Subcutaneous abdominal adipose tissue (tissue), 5 donors: ENCODE results near the gene H1-8.
A peak's percentile ranks its signal among the peaks of the same experiment; 100 is the strongest.
"Not testable (repeated sequence)": the region's sequence is repeated elsewhere in the genome, so short reads cannot be mapped to it uniquely, and the experiment has no call there.

Experiments
- H3K27ac ChIP-seq: one replicate; pipeline ENCODE4 v1.7.0; 2013; ENCODE audit warnings: low read depth, mild to moderate bottlenecking, inconsistent platforms, low read length, moderate library complexity
- H3K27me3 ChIP-seq, 5 donors: one replicate each; pipeline ENCODE4 v1.7.0; 2013; ENCODE audit warnings: low read length in 5 of 5, inconsistent platforms in 1 of 5; ENCODE audit not compliant: control insufficient read depth in 5 of 5, insufficient read depth in 4 of 5
- H3K36me3 ChIP-seq, 5 donors: one replicate each; pipeline ENCODE4 v1.7.0; 2013; ENCODE audit warnings: low read length in 5 of 5; ENCODE audit not compliant: control insufficient read depth in 5 of 5, insufficient read depth in 5 of 5
- H3K4me1 ChIP-seq, 5 donors: one replicate each; pipeline ENCODE4 v1.7.0; 2013; ENCODE audit warnings: low read length in 5 of 5, mild to moderate bottlenecking in 3 of 5, moderate library complexity in 1 of 5; ENCODE audit not compliant: control insufficient read depth in 5 of 5, insufficient read depth in 5 of 5
- H3K4me3 ChIP-seq, 5 donors: one replicate each; pipeline ENCODE4 v1.7.0; 2013; ENCODE audit warnings: low read length in 5 of 5, low read depth in 1 of 5
- H3K9ac ChIP-seq, 5 donors: one replicate each; pipeline ENCODE4 v1.7.0; 2013; ENCODE audit warnings: low read length in 5 of 5, mild to moderate bottlenecking in 4 of 5, moderate library complexity in 3 of 5
- H3K9me3 ChIP-seq, 5 donors: one replicate each; pipeline ENCODE4 v1.7.0; 2013; ENCODE audit warnings: low read length in 5 of 5; ENCODE audit not compliant: control insufficient read depth in 5 of 5
- donor health status: healthy.
- donor health status: healthy.
- donor health status: healthy.
- donor health status: healthy.
- donor health status: healthy.

H1-8 gene

DNA sequence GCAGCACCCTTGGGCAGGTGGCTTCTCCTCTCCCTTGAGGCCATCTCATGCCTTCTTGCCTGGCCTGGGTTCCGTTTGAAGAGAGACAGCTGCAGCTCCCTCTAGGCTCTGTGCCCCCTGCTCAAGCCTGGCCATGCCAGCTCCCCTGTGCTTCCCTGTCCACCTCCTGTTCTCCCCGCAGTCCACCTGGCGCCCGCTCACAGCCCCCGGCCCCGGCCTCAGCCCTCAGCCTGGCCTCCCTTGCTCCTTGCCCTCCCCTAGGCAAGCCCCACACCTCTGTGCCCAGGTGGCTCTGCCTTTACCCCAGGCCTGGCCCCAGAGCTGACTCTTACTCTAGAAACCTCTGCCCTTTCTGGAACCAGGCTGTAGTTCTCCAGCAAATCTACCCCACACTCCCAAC is 28.4 kb upstream of the H1-8 start:
- no peak overlapping the region for H3K27ac ChIP-seq
- no peaks in the 10 kb centered on the region for H3K27me3 ChIP-seq
- H3K4me1 ChIP-seq = peaks cover 0 to 20% (median 16%) of the 10 kb centered on the region in 5 donors
- H3K36me3 ChIP-seq = peaks cover 0 to 82% (median 57%) of the 10 kb centered on the region in 5 donors
- no peak overlapping the region for H3K4me3 ChIP-seq
- H3K9ac ChIP-seq = no peak overlapping the region
- H3K9me3 ChIP-seq = no peaks in the 10 kb centered on the region

DNA sequence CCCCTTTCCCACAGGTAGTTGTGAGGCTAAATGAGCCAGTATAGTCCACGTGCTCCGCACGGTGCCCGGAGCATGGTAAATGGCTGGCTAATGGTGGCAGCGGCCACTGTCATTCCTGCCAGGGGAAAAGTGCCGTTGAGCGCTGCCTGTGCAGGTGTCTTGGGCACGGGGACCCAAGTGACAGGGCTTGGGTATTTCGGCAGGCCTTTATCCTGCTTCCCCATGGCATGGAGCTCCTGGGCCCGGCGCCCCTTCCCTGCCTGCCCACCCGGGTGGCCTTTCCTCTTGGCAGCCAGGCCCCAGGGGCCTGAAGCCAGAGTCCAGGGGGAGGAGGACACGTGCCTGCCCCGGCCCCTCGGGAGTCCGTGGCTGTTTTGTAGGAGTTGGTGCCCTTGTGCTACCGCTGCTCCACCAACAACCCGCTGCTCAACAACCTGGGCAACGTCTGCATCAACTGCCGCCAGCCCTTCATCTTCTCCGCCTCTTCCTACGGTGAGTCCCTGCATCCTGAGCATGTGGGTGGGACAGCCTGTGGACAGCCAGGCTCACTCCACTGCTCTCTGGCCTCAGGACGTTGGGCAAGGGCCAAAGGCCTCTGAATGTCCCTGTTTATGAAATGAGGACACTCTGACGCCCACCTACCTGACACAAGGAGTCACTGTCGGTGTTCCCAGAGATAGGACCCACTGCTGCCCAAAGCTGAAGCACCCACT is 27.7 kb upstream of the H1-8 start:
- not testable (repeated sequence) for H3K4me3 ChIP-seq, H3K9me3 ChIP-seq, H3K27ac ChIP-seq, H3K27me3 ChIP-seq
- peak overlapping the region in 1 of 5 donors; percentile 13 for H3K9ac ChIP-seq
- peaks cover 0 to 20% (median 14%) of the 10 kb centered on the region in 5 donors for H3K4me1 ChIP-seq
- peaks cover 0 to 88% (median 58%) of the 10 kb centered on the region in 5 donors for H3K36me3 ChIP-seq

DNA sequence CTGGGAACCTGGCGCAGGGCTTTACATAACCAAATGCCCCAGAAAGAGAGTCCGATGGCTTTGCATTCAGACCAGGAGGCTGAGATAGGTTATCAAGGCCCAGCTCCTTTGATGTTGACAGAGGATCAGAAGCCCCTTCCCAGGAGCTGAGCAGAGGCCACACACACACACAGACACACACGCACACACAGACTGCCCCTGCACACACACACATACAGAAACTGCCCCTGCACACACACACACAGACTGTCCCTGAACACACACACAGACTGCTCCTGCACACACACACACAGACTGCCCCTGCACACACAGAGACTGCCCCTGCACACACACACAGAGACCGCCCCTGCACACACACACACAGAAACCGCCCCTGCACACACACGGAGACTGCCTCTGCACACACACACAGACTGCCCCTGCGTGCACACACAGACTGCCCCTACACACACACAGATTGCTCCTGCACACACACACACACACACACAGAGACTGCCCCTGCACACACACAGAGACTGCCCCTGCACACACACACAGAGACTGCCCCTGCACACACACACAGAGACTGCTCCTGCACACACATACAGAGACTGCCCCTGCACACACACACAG is 27.0 kb upstream of the H1-8 start:
- Histone ChIP-seq H3K36me3 (peaks cover 0 to 84% (median 58%) of the 10 kb centered on the region in 5 donors), H3K4me1 (peaks cover 0 to 20% (median 13%) of the 10 kb centered on the region in 5 donors)
- not testable (repeated sequence) for H3K9ac ChIP-seq, H3K27ac ChIP-seq, H3K27me3 ChIP-seq, H3K9me3 ChIP-seq, H3K4me3 ChIP-seq

DNA sequence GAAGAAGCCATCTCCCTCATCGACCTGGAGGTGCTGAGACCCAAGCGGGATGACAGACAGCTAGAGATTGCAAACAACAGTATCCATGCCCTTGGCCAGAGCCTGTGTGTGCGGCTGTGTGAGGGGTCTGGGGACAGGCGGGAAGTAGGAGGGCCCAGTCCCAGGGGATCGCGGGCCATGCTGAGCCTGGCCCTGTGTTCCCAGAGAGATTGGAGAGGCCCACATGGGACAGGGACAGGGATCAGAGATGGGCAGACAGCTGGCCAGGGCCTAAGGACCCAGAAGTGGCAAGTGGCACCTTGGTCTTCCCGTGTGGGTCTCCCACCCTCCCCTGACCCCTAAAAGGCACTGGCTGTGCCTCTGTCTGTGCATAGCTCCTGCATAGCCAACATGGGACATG is 25.5 kb upstream of the H1-8 start:
- Histone ChIP-seq H3K9ac (no peak overlapping the region), H3K27me3 (no peaks in the 10 kb centered on the region), H3K36me3 (peaks cover 0 to 71% (median 54%) of the 10 kb centered on the region in 5 donors), H3K4me1 (peaks cover 0 to 20% (median 9%) of the 10 kb centered on the region in 5 donors), H3K9me3 (no peaks in the 10 kb centered on the region), H3K4me3 (no peak overlapping the region), H3K27ac (no peak overlapping the region)

DNA sequence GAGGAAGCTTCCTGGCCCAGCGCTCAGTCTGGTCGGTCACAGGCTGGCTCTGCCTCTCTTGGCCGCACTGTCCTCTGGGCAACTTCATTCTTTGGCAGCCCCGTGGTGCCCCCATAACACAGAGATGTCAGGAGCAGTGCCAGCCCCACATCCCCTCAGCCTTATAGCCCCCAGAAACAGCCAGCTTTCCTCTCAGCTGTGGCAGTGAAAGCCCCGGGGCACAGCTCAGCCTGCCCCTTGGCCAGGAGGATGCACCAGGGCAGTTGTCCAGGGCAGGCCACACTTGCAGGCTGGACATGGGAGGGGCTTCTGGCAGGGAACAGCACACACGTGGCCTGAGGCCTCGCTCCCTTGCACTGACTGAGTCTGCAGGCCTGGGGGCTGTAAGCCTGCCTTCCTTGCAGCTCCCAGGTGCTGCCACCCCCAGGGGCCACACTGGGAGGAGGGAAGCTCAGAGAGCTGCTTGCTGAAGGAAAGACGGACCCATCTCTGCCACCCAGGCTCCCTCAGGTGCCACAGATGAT is 24.9 kb upstream of the H1-8 start:
- H3K4me1 ChIP-seq = peaks cover 0 to 20% (median 9%) of the 10 kb centered on the region in 5 donors
- H3K4me3 ChIP-seq = no peak overlapping the region
- no peaks in the 10 kb centered on the region for H3K9me3 ChIP-seq
- H3K27ac ChIP-seq = no peak overlapping the region
- H3K9ac ChIP-seq = no peak overlapping the region
- H3K27me3 ChIP-seq = no peaks in the 10 kb centered on the region
- peaks cover 0 to 65% (median 49%) of the 10 kb centered on the region in 5 donors for H3K36me3 ChIP-seq

DNA sequence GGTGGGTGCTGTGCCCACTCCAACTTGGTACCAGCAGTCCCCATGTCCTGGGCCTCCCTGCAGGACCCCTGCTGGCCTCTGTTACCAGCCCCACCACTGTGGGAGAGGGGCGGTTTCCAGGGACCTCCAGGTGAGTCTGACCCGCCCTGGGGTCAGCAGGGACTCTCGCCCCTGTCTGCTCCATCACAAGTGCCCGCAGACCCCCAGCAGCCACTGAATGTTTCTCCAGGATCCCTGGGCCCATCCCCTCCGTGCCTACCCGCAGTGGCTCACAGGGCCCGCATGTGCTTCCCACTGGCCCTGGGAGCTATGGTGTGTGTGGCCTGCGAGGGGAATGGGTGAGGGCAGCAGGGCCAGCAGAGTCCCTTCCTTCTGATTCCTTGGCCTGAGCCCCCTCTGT is 24.4 kb upstream of the H1-8 start:
- no peak overlapping the region for H3K9ac ChIP-seq
- no peak overlapping the region for H3K27ac ChIP-seq
- peaks cover 0 to 20% (median 11%) of the 10 kb centered on the region in 5 donors for H3K4me1 ChIP-seq
- no peak overlapping the region for H3K4me3 ChIP-seq
- H3K27me3 ChIP-seq = no peaks in the 10 kb centered on the region
- H3K9me3 ChIP-seq = no peaks in the 10 kb centered on the region
- H3K36me3 ChIP-seq = peaks cover 0 to 61% (median 45%) of the 10 kb centered on the region in 5 donors

DNA sequence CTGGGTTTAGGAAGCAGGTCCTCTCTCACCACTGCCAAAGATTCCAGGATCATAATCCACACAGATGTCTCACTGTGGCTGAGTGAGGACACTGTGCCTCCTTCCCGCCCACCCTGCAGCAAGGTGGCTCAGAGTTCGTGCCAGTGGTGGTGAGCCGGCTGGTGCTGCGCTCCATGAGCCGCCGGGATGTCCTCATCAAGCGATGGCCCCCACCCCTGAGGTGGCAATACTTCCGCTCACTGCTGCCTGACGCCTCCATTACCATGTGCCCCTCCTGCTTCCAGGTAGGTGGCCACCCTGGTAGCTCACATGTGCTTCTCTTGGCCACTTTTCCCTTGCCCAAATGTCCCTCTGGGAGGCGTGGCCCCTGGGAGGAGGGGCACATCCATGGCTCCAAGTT is 23.5 kb upstream of the H1-8 start:
- H3K9me3 ChIP-seq = no peaks in the 10 kb centered on the region
- H3K36me3 ChIP-seq = peaks cover 0 to 52% (median 36%) of the 10 kb centered on the region in 5 donors
- H3K4me1 ChIP-seq = peaks cover 0 to 16% (median 9%) of the 10 kb centered on the region in 5 donors
- H3K27me3 ChIP-seq = no peaks in the 10 kb centered on the region
- H3K4me3 ChIP-seq = no peak overlapping the region
- H3K9ac ChIP-seq = no peak overlapping the region
- no peak overlapping the region for H3K27ac ChIP-seq

DNA sequence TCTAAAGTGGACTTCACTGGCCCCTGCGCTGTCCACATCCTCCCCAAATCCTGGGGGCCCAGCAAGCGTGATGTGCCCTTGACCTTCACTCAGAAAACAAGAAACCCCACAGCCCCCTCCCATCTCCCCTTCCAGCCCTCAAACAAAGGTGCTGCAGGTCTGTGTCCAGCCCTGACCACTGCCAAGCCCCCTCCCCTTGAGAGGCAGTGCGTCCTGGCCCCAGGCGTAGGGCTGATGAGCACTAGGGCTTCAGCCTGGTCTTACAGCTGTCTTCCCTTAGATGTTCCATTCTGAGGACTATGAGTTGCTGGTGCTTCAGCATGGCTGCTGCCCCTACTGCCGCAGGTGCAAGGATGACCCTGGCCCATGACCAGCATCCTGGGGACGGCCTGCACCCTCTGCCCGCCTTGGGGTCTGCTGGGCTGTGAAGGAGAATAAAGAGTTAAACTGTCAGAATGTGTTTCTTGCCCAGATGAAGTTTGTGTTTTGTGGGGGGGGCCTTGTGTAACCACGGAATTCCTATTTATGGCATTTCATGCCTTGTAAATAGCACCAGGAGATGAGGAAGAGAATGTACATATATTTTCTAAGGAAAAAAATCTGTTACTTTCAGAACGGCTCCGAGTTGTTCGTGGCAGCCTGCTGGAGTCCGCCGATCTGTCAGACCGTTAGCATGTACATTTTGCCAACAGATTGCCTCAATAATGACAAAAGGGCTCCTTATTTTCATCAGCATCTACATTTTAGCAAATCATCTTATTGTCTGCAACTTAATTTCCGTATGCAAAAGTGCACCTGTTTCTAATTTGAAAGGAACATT is 22.9 kb upstream of the H1-8 start:
- peaks cover 0 to 9% (median 2%) of the 10 kb centered on the region in 5 donors for H3K4me1 ChIP-seq
- H3K36me3 ChIP-seq = peaks cover 0 to 45% (median 35%) of the 10 kb centered on the region in 5 donors
- H3K4me3 ChIP-seq = no peak overlapping the region
- no peak overlapping the region for H3K9ac ChIP-seq
- no peaks in the 10 kb centered on the region for H3K27me3 ChIP-seq
- H3K9me3 ChIP-seq = no peaks in the 10 kb centered on the region
- H3K27ac ChIP-seq = no peak overlapping the region

DNA sequence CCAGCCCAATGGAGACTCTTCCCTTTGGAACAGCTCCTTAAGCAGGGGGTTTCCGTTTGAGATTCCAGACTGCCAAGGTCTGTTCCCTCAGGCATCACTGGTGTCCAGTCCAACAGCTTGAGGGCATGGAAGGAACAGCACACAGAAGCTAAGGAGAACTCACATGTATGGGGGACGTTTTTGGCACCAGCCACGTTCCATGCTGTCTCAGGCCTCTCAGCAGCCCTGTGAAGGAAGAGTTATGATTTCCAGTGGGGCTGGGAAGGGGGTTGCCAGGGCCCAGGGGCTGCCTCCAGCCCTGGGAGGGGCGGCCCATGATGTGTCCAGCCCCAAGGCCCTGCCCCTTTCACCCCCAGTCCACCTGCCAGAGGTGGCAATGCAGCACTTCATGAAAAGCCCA is 22.0 kb upstream of the H1-8 start:
- Histone ChIP-seq H3K27ac (no peak overlapping the region), H3K36me3 (peaks cover 0 to 40% (median 32%) of the 10 kb centered on the region in 5 donors), H3K4me1 (peaks cover 0 to 8% (median 2%) of the 10 kb centered on the region in 5 donors), H3K9ac (no peak overlapping the region), H3K4me3 (no peak overlapping the region), H3K9me3 (no peaks in the 10 kb centered on the region), H3K27me3 (no peaks in the 10 kb centered on the region)
